Fibroblast of lung (primary cell): Measurements from ENCODE around the gene SMG7.

Experiments used
- EZH2 ChIP-seq: IDR thresholded peaks from 2 replicates; pipeline ENCODE4 v1.5.1; 2012; ENCODE audit warnings: low read length, control low read depth, mild to moderate bottlenecking; ENCODE audit errors: missing control alignments
- TF ChIP-seq, protein P1 (sequence below), 2 donors: IDR thresholded peaks in 1 of 2; conservative IDR thresholded peaks in 1 of 2; 1 replicate in 1 of 2; 2 replicates in 1 of 2; pipeline ENCODE4 v1.5.1; 2011 to 2012; ENCODE audit warnings: low read length in 2 of 2, control low read depth in 1 of 2, inconsistent platforms in 1 of 2, low read depth in 1 of 2, mild to moderate bottlenecking in 1 of 2

DNA sequence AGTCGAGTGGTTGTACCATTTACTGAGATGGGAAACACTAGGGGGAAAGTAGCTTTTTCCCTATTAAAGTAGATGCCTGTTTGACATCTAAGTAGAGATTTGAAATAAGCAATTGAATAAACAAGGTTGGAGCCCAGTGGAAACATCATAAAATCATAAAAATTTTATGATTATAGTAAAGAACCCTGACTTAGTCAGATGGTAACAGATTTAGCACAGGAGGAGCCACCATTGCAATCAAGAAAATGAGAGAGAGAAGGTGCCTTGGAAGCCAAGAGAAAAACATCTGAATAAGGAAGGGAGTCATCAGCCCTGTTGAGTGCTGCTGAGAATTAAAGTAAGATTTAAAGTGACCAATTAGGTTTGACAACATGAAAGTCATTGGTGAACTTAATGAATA lies 49.8 kb downstream of the SMG7 start:
- TF ChIP-seq, protein P1, sequence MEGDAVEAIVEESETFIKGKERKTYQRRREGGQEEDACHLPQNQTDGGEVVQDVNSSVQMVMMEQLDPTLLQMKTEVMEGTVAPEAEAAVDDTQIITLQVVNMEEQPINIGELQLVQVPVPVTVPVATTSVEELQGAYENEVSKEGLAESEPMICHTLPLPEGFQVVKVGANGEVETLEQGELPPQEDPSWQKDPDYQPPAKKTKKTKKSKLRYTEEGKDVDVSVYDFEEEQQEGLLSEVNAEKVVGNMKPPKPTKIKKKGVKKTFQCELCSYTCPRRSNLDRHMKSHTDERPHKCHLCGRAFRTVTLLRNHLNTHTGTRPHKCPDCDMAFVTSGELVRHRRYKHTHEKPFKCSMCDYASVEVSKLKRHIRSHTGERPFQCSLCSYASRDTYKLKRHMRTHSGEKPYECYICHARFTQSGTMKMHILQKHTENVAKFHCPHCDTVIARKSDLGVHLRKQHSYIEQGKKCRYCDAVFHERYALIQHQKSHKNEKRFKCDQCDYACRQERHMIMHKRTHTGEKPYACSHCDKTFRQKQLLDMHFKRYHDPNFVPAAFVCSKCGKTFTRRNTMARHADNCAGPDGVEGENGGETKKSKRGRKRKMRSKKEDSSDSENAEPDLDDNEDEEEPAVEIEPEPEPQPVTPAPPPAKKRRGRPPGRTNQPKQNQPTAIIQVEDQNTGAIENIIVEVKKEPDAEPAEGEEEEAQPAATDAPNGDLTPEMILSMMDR (conservative IDR thresholded peaks at IDR 0.05 in 1 of 2, IDR thresholded peaks at IDR 0.05 in 1 of 2; ENCODE audit: low read depth in 1 of 2, low read length in 2 of 2) = no peak
- TF ChIP-seq EZH2 = no peak
